Umbilical cord (tissue), 2 donors: ENCODE measurements around the gene ACSL3. TPM values are rescaled to one million over a fixed set of nuclear protein-coding genes. Genes with fewer than 3 reads are reported as not detected.
"Not testable (repeated sequence)": the region's sequence is repeated elsewhere in the genome, so short reads cannot be mapped to it uniquely, and the experiment has no call there.

ENCODE experiments used
- DNase-seq: peaks from one replicate; pipeline ENCODE4 v3.0.0-alpha.2; 2015; ENCODE audit warnings: low spot score
- total RNA-seq: library from RNA; depleted of rRNA; stranded (reverse); fragments of >200 nt; gene quantifications from one replicate; pipeline ENCODE4 v1.2.3, GENCODE V29; 2014; ENCODE audit warnings: low replicate concordance; ENCODE audit not compliant: insufficient read depth

Gene ACSL3
- total RNA-seq, 1 donor from 2014 or later: 55.6 TPM

- DNase-seq: no peak
Observed at GRCh38 chr2:222907790-222908441, 47.1 kb downstream of the ACSL3 start.

- no peak for DNase-seq
Observed at GRCh38 chr2:222909286-222909685, 48.5 kb downstream of the ACSL3 start.

- no peak for DNase-seq
Observed at GRCh38 chr2:222912117-222912516, 51.3 kb downstream of the ACSL3 start.

- no peak for DNase-seq
Observed at GRCh38 chr2:222912776-222913175, 51.9 kb downstream of the ACSL3 start.

GRCh38 chr2:222915092-222915957 is 54.5 kb downstream of the ACSL3 start:
- no peak for DNase-seq

GRCh38 chr2:222916229-222917197 is 55.7 kb downstream of the ACSL3 start:
- DNase-seq: no peak

- not testable (repeated sequence) for DNase-seq
Observed at GRCh38 chr2:222917212-222917611, 56.4 kb downstream of the ACSL3 start.

- no peak for DNase-seq
Observed at GRCh38 chr2:222919841-222920526, 59.1 kb downstream of the ACSL3 start.

- no peak for DNase-seq
Observed at GRCh38 chr2:222920657-222921186, 59.9 kb downstream of the ACSL3 start.

GRCh38 chr2:222922019-222922800 is 61.4 kb downstream of the ACSL3 start:
- no peak for DNase-seq

- DNase-seq: no peak
Observed at GRCh38 chr2:222926915-222927314, 66.1 kb downstream of the ACSL3 start.

- peak; percentile 34 for DNase-seq
Observed at GRCh38 chr2:222927600-222927999, 66.8 kb downstream of the ACSL3 start.

GRCh38 chr2:222928335-222928734 is 67.5 kb downstream of the ACSL3 start:
- DNase-seq: no peak

GRCh38 chr2:222930862-222931261 is 70.0 kb downstream of the ACSL3 start:
- DNase-seq: peak; percentile 44

GRCh38 chr2:222931659-222932058 is 70.8 kb downstream of the ACSL3 start:
- no peak for DNase-seq

GRCh38 chr2:222933458-222933857 is 72.6 kb downstream of the ACSL3 start:
- DNase-seq: no peak

- DNase-seq: no peak
Observed at GRCh38 chr2:222935688-222936298, 75.0 kb downstream of the ACSL3 start.

GRCh38 chr2:222936705-222937104 is 75.9 kb downstream of the ACSL3 start:
- no peak for DNase-seq

- DNase-seq: no peak
Observed at GRCh38 chr2:222938327-222938726, 77.5 kb downstream of the ACSL3 start.
